ENCODE measurements around the gene UBTF. TPM values are rescaled to one million over a fixed set of nuclear protein-coding genes. Genes with fewer than 3 reads are reported as not detected.
A peak's percentile ranks its signal among the peaks of the same experiment; 100 is the strongest.

Gene UBTF
- total RNA-seq, 1 experiment from 2014 or later, result 75.9 TPM

DNA sequence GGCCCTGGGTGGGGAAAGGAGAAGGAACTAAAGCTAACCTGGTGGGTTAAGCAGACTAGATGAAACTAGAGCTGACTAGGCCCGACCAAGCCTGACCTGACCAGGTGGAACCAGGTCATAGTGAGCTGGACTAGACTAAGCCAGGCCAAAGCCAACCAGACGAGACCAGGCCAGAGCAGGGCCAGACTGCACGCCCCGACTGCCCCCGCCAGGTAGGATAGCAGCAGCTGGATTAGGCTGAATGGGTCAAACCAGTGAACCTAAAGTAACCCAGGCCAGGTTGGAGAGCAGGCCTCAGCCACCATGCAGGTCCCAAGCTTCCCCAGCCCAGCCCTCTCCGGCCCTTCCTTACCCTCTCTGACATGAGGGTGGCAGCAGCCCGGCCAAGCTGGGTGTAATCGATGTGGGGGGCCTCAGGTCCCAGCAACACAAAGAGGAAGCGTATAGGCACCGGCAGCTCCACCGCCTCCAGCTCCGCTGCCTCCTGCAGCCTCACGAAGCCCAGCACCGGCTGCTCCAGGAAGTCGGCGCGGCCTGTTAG, 39.4 kb upstream of the UBTF start:
- Mint-ChIP-seq H3K4me3 (no peak overlapping the region), H3K4me1 (no peaks in the 10 kb centered on the region), H3K9me3 (no peaks in the 10 kb centered on the region), H3K27me3 (ENCODE audit: low read depth) (no peaks in the 10 kb centered on the region; the same call in 1 of the 2 replicates), H3K36me3 (no peaks in the 10 kb centered on the region), H3K27ac (no peak overlapping the region)
- ChIA-PET CTCF (interaction anchor here (0.6 to 1.8 kb wide), 5 partner anchors 21 to 129 kb away, joined by 3 to 8 read pairs (median 3); partner anchors contain the start of gene RUNDC3A), POLR2A (interaction anchor here (0.5 to 0.8 kb wide), 2 partner anchors 17 to 57 kb away, joined by 9 to 11 read pairs; no protein-coding TSS in a partner anchor)
- 0 out of 2 replicates have a peak, but pooled peaks have one; percentile 11 for TF ChIP-seq FOXP1 (CRISPR knock-in tag; IDR thresholded peaks at IDR 0.05; ENCODE audit: borderline replicate concordance)
- TF ChIP-seq, protein P1, sequence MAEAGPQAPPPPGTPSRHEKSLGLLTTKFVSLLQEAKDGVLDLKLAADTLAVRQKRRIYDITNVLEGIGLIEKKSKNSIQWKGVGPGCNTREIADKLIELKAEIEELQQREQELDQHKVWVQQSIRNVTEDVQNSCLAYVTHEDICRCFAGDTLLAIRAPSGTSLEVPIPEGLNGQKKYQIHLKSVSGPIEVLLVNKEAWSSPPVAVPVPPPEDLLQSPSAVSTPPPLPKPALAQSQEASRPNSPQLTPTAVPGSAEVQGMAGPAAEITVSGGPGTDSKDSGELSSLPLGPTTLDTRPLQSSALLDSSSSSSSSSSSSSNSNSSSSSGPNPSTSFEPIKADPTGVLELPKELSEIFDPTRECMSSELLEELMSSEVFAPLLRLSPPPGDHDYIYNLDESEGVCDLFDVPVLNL (CRISPR knock-in tag; IDR thresholded peaks at IDR 0.05; ENCODE audit: borderline replicate concordance, low read depth), result no peak
- TF ChIP-seq, protein P2, sequence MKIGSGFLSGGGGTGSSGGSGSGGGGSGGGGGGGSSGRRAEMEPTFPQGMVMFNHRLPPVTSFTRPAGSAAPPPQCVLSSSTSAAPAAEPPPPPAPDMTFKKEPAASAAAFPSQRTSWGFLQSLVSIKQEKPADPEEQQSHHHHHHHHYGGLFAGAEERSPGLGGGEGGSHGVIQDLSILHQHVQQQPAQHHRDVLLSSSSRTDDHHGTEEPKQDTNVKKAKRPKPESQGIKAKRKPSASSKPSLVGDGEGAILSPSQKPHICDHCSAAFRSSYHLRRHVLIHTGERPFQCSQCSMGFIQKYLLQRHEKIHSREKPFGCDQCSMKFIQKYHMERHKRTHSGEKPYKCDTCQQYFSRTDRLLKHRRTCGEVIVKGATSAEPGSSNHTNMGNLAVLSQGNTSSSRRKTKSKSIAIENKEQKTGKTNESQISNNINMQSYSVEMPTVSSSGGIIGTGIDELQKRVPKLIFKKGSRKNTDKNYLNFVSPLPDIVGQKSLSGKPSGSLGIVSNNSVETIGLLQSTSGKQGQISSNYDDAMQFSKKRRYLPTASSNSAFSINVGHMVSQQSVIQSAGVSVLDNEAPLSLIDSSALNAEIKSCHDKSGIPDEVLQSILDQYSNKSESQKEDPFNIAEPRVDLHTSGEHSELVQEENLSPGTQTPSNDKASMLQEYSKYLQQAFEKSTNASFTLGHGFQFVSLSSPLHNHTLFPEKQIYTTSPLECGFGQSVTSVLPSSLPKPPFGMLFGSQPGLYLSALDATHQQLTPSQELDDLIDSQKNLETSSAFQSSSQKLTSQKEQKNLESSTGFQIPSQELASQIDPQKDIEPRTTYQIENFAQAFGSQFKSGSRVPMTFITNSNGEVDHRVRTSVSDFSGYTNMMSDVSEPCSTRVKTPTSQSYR (CRISPR knock-in tag; IDR thresholded peaks at IDR 0.05), result no peak
- ATAC-seq (no peak), DNase-seq (ENCODE audit: low spot score) (no peak)

DNA sequence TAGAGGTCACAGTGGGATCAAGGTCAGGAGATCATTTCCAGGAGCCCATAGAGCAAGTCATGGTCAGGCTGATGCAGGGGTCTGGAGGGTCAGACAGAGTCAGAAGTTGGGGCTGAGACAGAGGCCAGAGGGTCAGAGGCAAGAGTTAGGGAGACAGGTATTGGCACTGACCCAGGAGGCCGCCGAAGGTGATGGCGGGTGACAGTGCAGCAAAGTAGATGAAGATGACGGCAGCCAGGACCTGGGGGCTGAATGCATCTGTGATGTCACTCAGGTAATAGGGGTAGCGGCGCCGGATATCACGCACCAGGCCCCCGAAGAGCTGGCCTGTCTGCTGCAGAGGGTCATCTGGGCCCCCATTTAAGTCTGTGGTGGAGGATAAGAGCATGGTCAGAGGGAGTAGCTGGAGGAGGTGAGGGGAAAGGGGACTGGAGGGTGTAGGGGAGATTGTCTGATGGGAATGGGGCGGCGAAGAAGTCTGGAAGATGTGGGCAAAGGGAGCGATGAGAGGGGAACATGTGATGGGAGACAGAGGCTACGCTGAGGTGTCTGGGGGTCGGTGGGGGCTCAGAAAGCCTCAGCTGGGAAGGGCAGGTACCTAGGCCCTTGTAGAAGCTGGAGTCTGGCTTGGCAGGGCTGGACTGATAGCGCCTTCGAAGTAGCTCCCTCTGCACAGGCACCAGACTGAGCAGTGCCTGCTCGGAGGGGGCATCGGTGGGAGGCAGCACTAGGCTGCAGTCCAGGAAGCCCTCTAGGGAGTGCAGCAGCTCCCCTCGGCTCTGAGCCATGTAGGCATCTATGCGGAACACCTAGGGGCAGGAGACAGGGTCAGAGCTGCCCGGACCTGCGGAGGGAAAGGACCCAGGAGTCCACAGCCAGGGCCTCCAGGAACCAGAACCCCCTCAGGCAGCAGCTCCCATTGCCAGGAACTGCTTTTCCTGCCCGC, 38.6 kb upstream of the UBTF start:
- 0 out of 2 replicates have a peak overlapping the region, but pooled peaks have one; percentile 25 for H3K27ac Mint-ChIP-seq
- POLR2A ChIA-PET, result interaction anchor here (0.5 kb wide), 2 partner anchors 16 to 87 kb away, joined by 3 to 9 read pairs; no protein-coding TSS in a partner anchor
- no peaks in the 10 kb centered on the region for H3K4me1 Mint-ChIP-seq
- TF ChIP-seq, protein P3, sequence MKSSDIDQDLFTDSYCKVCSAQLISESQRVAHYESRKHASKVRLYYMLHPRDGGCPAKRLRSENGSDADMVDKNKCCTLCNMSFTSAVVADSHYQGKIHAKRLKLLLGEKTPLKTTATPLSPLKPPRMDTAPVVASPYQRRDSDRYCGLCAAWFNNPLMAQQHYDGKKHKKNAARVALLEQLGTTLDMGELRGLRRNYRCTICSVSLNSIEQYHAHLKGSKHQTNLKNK (CRISPR knock-in tag; IDR thresholded peaks at IDR 0.05), result no peak
- TF ChIP-seq ZNF121 (CRISPR knock-in tag; IDR thresholded peaks at IDR 0.05) (no peak), NR2C2 (CRISPR knock-in tag; IDR thresholded peaks at IDR 0.05) (no peak)
- TF ChIP-seq, protein P4, sequence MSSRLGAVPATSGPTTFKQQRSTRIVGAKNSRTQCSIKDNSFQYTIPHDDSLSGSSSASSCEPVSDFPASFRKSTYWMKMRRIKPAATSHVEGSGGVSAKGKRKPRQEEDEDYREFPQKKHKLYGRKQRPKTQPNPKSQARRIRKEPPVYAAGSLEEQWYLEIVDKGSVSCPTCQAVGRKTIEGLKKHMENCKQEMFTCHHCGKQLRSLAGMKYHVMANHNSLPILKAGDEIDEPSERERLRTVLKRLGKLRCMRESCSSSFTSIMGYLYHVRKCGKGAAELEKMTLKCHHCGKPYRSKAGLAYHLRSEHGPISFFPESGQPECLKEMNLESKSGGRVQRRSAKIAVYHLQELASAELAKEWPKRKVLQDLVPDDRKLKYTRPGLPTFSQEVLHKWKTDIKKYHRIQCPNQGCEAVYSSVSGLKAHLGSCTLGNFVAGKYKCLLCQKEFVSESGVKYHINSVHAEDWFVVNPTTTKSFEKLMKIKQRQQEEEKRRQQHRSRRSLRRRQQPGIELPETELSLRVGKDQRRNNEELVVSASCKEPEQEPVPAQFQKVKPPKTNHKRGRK (CRISPR knock-in tag; IDR thresholded peaks at IDR 0.05; ENCODE audit: borderline replicate concordance), result no peak
- TF ChIP-seq, protein P5, sequence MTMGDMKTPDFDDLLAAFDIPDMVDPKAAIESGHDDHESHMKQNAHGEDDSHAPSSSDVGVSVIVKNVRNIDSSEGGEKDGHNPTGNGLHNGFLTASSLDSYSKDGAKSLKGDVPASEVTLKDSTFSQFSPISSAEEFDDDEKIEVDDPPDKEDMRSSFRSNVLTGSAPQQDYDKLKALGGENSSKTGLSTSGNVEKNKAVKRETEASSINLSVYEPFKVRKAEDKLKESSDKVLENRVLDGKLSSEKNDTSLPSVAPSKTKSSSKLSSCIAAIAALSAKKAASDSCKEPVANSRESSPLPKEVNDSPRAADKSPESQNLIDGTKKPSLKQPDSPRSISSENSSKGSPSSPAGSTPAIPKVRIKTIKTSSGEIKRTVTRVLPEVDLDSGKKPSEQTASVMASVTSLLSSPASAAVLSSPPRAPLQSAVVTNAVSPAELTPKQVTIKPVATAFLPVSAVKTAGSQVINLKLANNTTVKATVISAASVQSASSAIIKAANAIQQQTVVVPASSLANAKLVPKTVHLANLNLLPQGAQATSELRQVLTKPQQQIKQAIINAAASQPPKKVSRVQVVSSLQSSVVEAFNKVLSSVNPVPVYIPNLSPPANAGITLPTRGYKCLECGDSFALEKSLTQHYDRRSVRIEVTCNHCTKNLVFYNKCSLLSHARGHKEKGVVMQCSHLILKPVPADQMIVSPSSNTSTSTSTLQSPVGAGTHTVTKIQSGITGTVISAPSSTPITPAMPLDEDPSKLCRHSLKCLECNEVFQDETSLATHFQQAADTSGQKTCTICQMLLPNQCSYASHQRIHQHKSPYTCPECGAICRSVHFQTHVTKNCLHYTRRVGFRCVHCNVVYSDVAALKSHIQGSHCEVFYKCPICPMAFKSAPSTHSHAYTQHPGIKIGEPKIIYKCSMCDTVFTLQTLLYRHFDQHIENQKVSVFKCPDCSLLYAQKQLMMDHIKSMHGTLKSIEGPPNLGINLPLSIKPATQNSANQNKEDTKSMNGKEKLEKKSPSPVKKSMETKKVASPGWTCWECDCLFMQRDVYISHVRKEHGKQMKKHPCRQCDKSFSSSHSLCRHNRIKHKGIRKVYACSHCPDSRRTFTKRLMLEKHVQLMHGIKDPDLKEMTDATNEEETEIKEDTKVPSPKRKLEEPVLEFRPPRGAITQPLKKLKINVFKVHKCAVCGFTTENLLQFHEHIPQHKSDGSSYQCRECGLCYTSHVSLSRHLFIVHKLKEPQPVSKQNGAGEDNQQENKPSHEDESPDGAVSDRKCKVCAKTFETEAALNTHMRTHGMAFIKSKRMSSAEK (CRISPR knock-in tag; IDR thresholded peaks at IDR 0.05; ENCODE audit: borderline replicate concordance), result no peak
- CTCF ChIA-PET, result interaction anchor here (0.6 to 1.8 kb wide), 5 partner anchors 21 to 130 kb away, joined by 3 to 8 read pairs (median 3); partner anchors contain the start of gene RUNDC3A
- H3K36me3 Mint-ChIP-seq, result no peaks in the 10 kb centered on the region
- ATAC-seq (no peak), DNase-seq (ENCODE audit: low spot score) (no peak)
- H3K9me3 Mint-ChIP-seq, result no peaks in the 10 kb centered on the region
- H3K27me3 Mint-ChIP-seq (ENCODE audit: low read depth), result no peaks in the 10 kb centered on the region; the same call in 1 of the 2 replicates
- no peak overlapping the region for H3K4me3 Mint-ChIP-seq
